ENCODE measurements around the gene CXCL16.

DNA sequence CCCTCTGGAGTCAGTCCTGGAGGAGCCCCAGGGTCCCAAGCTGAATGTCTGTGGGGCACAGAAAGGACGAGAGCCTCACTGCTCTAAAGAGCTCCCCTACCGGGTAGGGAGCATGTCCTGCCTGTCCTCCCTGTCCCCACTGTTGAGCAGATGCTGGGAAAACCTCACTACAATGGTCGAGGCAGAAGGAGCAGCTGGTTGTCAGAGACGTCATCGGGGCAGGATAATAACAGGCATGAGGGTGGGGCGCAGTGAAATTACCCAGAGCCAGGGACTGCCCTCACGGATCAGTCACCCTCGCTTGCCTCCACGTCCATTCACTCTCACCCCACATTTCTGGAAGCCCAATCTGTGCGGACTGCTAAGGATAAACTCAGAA lies 32.5 kb upstream of the CXCL16 start:
- TF ChIP-seq KLF13 (CRISPR knock-in tag; IDR thresholded peaks at IDR 0.05) (no peak), NR2F1 (CRISPR knock-in tag; IDR thresholded peaks at IDR 0.05) (no peak), NR3C1 (CRISPR knock-in tag; IDR thresholded peaks at IDR 0.05) (no peak), ZNF230 (CRISPR knock-in tag; IDR thresholded peaks at IDR 0.05) (no peak), POLR2A (IDR thresholded peaks at IDR 0.05; ENCODE audit: insufficient read depth in 1 of 2, low read depth in 2 of 2, low read length in 2 of 2) (0 out of 4 replicates have a peak, but pooled peaks of 1 of the 2 experiments have one; percentile 26), PCBP1 (IDR thresholded peaks at IDR 0.05; ENCODE audit: borderline replicate concordance, low read depth, low read length) (no peak), POLR2AphosphoS5 (IDR thresholded peaks at IDR 0.05; ENCODE audit: low read depth, low read length) (no peak), MZF1 (CRISPR knock-in tag; IDR thresholded peaks at IDR 0.05; ENCODE audit: borderline replicate concordance) (no peak), ZFX (CRISPR knock-in tag; IDR thresholded peaks at IDR 0.05; ENCODE audit: low read depth) (no peak), EP300 (IDR thresholded peaks at IDR 0.05; ENCODE audit: low read depth in 2 of 2, low read length in 2 of 2) (no peak), EP300 (CRISPR knock-in tag; IDR thresholded peaks at IDR 0.05; ENCODE audit: borderline replicate concordance) (no peak)
- TF ChIP-seq, protein P1, sequence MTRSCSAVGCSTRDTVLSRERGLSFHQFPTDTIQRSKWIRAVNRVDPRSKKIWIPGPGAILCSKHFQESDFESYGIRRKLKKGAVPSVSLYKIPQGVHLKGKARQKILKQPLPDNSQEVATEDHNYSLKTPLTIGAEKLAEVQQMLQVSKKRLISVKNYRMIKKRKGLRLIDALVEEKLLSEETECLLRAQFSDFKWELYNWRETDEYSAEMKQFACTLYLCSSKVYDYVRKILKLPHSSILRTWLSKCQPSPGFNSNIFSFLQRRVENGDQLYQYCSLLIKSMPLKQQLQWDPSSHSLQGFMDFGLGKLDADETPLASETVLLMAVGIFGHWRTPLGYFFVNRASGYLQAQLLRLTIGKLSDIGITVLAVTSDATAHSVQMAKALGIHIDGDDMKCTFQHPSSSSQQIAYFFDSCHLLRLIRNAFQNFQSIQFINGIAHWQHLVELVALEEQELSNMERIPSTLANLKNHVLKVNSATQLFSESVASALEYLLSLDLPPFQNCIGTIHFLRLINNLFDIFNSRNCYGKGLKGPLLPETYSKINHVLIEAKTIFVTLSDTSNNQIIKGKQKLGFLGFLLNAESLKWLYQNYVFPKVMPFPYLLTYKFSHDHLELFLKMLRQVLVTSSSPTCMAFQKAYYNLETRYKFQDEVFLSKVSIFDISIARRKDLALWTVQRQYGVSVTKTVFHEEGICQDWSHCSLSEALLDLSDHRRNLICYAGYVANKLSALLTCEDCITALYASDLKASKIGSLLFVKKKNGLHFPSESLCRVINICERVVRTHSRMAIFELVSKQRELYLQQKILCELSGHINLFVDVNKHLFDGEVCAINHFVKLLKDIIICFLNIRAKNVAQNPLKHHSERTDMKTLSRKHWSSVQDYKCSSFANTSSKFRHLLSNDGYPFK (CRISPR knock-in tag; IDR thresholded peaks at IDR 0.05; ENCODE audit: borderline replicate concordance) = no peak
- TF ChIP-seq, protein P2, sequence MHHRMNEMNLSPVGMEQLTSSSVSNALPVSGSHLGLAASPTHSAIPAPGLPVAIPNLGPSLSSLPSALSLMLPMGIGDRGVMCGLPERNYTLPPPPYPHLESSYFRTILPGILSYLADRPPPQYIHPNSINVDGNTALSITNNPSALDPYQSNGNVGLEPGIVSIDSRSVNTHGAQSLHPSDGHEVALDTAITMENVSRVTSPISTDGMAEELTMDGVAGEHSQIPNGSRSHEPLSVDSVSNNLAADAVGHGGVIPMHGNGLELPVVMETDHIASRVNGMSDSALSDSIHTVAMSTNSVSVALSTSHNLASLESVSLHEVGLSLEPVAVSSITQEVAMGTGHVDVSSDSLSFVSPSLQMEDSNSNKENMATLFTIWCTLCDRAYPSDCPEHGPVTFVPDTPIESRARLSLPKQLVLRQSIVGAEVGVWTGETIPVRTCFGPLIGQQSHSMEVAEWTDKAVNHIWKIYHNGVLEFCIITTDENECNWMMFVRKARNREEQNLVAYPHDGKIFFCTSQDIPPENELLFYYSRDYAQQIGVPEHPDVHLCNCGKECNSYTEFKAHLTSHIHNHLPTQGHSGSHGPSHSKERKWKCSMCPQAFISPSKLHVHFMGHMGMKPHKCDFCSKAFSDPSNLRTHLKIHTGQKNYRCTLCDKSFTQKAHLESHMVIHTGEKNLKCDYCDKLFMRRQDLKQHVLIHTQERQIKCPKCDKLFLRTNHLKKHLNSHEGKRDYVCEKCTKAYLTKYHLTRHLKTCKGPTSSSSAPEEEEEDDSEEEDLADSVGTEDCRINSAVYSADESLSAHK (CRISPR knock-in tag; IDR thresholded peaks at IDR 0.05; ENCODE audit: borderline replicate concordance) = no peak
- TF ChIP-seq, protein P3, sequence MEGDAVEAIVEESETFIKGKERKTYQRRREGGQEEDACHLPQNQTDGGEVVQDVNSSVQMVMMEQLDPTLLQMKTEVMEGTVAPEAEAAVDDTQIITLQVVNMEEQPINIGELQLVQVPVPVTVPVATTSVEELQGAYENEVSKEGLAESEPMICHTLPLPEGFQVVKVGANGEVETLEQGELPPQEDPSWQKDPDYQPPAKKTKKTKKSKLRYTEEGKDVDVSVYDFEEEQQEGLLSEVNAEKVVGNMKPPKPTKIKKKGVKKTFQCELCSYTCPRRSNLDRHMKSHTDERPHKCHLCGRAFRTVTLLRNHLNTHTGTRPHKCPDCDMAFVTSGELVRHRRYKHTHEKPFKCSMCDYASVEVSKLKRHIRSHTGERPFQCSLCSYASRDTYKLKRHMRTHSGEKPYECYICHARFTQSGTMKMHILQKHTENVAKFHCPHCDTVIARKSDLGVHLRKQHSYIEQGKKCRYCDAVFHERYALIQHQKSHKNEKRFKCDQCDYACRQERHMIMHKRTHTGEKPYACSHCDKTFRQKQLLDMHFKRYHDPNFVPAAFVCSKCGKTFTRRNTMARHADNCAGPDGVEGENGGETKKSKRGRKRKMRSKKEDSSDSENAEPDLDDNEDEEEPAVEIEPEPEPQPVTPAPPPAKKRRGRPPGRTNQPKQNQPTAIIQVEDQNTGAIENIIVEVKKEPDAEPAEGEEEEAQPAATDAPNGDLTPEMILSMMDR (CRISPR knock-in tag; IDR thresholded peaks at IDR 0.05) = no peak

Measured in HepG2 (cell line).